Panc1 (cell line): ENCODE data around the gene FCN1. TPM values are rescaled to one million over a fixed set of nuclear protein-coding genes. Genes with fewer than 3 reads are reported as not detected.

Source experiments
- ATAC-seq: fragments of 200-7000 bp; cut with Tn5 transposase; 2 replicates; pipeline ENCODE4 v1.9.1; 2020; ENCODE audit warnings: mild to moderate bottlenecking, moderate library complexity
- BruUV-seq: library from RNA; stranded (reverse); fragments of 400-500 nt; replicated peaks from 2 replicates; lab custom pipeline; 2021; lab: Mats Ljungman, UMichigan
- CTCF ChIA-PET: fragments of 300-600 bp; sonication (Branson Sonifier 250); formaldehyde crosslinking; loops from one replicate; lab custom pipeline; 2022; ENCODE audit warnings: antibody characterized with exemption; lab: Charles Lee
- POLR2A ChIA-PET: fragments of 300-600 bp; sonication (Branson Sonifier 250); formaldehyde crosslinking; loops from one replicate; lab custom pipeline; 2022; ENCODE audit warnings: antibody characterized with exemption; lab: Charles Lee
- DNase-seq: peaks from one replicate; pipeline ENCODE4 v3.0.0-alpha.2; 2010; ENCODE audit warnings: low read depth, low spot score
- H3K27ac ChIP-seq: 2 replicates; pipeline ENCODE4 v1.5.1; 2011; ENCODE audit warnings: mild to moderate bottlenecking, low read length, inconsistent platforms
- H3K27me3 ChIP-seq: fragments of 200-500 bp; sonication (Bioruptor generic); 2 replicates; pipeline ENCODE4 v1.6.0; 2014; ENCODE audit warnings: low read length, inconsistent platforms; ENCODE audit not compliant: control insufficient read depth, insufficient read depth
- H3K36me3 ChIP-seq: fragments of 200-500 bp; sonication (Bioruptor generic); 2 replicates; pipeline ENCODE4 v1.5.1; 2014; ENCODE audit warnings: inconsistent platforms, mild to moderate bottlenecking, low read length, moderate library complexity; ENCODE audit not compliant: control insufficient read depth, insufficient read depth
- H3K4me1 ChIP-seq: 2 replicates; pipeline ENCODE4 v1.5.1; 2011; ENCODE audit warnings: inconsistent platforms, mild to moderate bottlenecking, low read length, moderate library complexity; ENCODE audit not compliant: control insufficient read depth, insufficient read depth
- H3K4me3 ChIP-seq, 2 experiments: 2 replicates each; pipeline ENCODE4 v1.5.1; 2011 to 2012; ENCODE audit warnings: low read depth in 2 of 2, low read length in 2 of 2, mild to moderate bottlenecking in 2 of 2, inconsistent platforms in 1 of 2, moderate library complexity in 1 of 2
- H3K9me3 ChIP-seq: fragments of 200-500 bp; sonication (Bioruptor generic); 2 replicates; pipeline ENCODE4 v1.5.1; 2014; ENCODE audit warnings: low read depth, mild to moderate bottlenecking, inconsistent platforms, low read length, moderate library complexity; ENCODE audit not compliant: control insufficient read depth, insufficient read depth
- CTCF ChIP-seq: fragments of 450-650 bp; IDR thresholded peaks from 2 replicates; pipeline ENCODE4 v1.5.1; 2017; ENCODE audit warnings: mild to moderate bottlenecking
- POLR2AphosphoS5 ChIP-seq: IDR thresholded peaks from 2 replicates; pipeline ENCODE4 v1.6.1; 2012; ENCODE audit warnings: mild to moderate bottlenecking, low read depth, low read length, moderate library complexity
- REST ChIP-seq, 2 experiments: IDR thresholded peaks; 2 replicates each; pipeline ENCODE4 v1.6.1; 2011 to 2012; ENCODE audit warnings: low read depth in 2 of 2, control low read depth in 1 of 2, low read length in 1 of 2, mild to moderate bottlenecking in 1 of 2, moderate library complexity in 1 of 2; ENCODE audit not compliant: insufficient read depth in 1 of 2
- SIN3A ChIP-seq: IDR thresholded peaks from 2 replicates; pipeline ENCODE4 v1.6.1; 2012; ENCODE audit warnings: low read depth, mild to moderate bottlenecking, low read length, moderate library complexity, borderline replicate concordance; ENCODE audit not compliant: insufficient read depth
- TCF7L2 ChIP-seq: IDR thresholded peaks from 2 replicates; pipeline ENCODE4 v1.6.1; 2011; ENCODE audit warnings: mild to moderate bottlenecking, low read depth, low read length, inconsistent platforms
- in situ Hi-C: cut with HindIII; loops from 2 replicates; pipeline ENCODE4 v1.10.0; 2016; ENCODE audit warnings: low sequenced_read_pairs, low pct_unique_long_range_greater_than_20kb
- intact Hi-C: fragments of 100-400 bp; cut with micrococcal nuclease; formaldehyde crosslinking; loops from one replicate; pipeline ENCODE4 v1.10.0; 2022; ENCODE audit not compliant: unreplicated experiment
- total RNA-seq: library from RNA; stranded (reverse); gene quantifications from one replicate; pipeline ENCODE4 v1.2.1, GENCODE V29; 2021; ENCODE audit not compliant: unreplicated experiment

FCN1 gene
- total RNA-seq, 1 experiment from 2014 or later, result not detected

GRCh38 chr9:134951461-134951860, 33.7 kb upstream of the FCN1 start:
- intact Hi-C loops, result no loop called here
- CTCF ChIA-PET, result no interaction called here
- Histone ChIP-seq H3K9me3 (no peaks in the 10 kb centered on the region), H3K4me1 (no peaks in the 10 kb centered on the region), H3K36me3 (no peaks in the 10 kb centered on the region), H3K4me3 (no peak overlapping the region), H3K27ac (no peak overlapping the region), H3K27me3 (no peaks in the 10 kb centered on the region)
- DNase-seq, result no peak
- no TSS peak for BruUV-seq
- TF ChIP-seq SIN3A, result no peak
- TF ChIP-seq CTCF, result no peak
- no peak for TF ChIP-seq POLR2AphosphoS5
- TF ChIP-seq REST (IDR thresholded peaks at IDR 0.05; ENCODE audit: insufficient read depth in 1 of 2, low read depth in 2 of 2, low read length in 1 of 2), result no peak
- no peak for TF ChIP-seq TCF7L2
- POLR2A ChIA-PET, result no interaction called here
- in situ Hi-C loops, result no loop called here
- ATAC-seq, result no peak

GRCh38 chr9:134950386-134951210, 32.9 kb upstream of the FCN1 start:
- in situ Hi-C loops, result no loop called here

More at GRCh38 chr9:134950386-134951210, 32.9 kb upstream of the FCN1 start:
- CTCF ChIA-PET, result no interaction called here
- Histone ChIP-seq H3K27me3 (no peaks in the 10 kb centered on the region), H3K4me3 (no peak overlapping the region), H3K36me3 (no peaks in the 10 kb centered on the region), H3K9me3 (no peaks in the 10 kb centered on the region), H3K27ac (no peak overlapping the region), H3K4me1 (no peaks in the 10 kb centered on the region)
- TF ChIP-seq SIN3A (no peak), REST (IDR thresholded peaks at IDR 0.05; ENCODE audit: insufficient read depth in 1 of 2, low read depth in 2 of 2, low read length in 1 of 2) (no peak), TCF7L2 (no peak), CTCF (no peak), POLR2AphosphoS5 (no peak)
- DNase-seq (no peak), ATAC-seq (no peak)
- BruUV-seq, result no TSS peak
- intact Hi-C loops, result no loop called here
- POLR2A ChIA-PET, result no interaction called here
